Hepatocyte (in vitro differentiated cells): ENCODE data around the gene RASGEF1C. TPM values are rescaled to one million over a fixed set of nuclear protein-coding genes. Genes with fewer than 3 reads are reported as not detected.
A peak's percentile ranks its signal among the peaks of the same experiment; 100 is the strongest.

Source experiments
- DNase-seq: peaks from one replicate; pipeline ENCODE4 v3.0.0-alpha.2; 2016; ENCODE audit warnings: low spot score
- H2AFZ ChIP-seq: fragments of 200-600 bp; sonication (generic); 2 replicates; pipeline ENCODE4 v1.6.0; 2016; ENCODE audit warnings: antibody characterized with exemption, mild to moderate bottlenecking
- H3K27ac ChIP-seq: fragments of 200-600 bp; sonication (generic); 2 replicates; pipeline ENCODE4 v1.5.1; 2016; ENCODE audit warnings: mild to moderate bottlenecking
- H3K27me3 ChIP-seq: fragments of 200-600 bp; sonication (generic); 2 replicates; pipeline ENCODE4 v1.6.1; 2016
- H3K36me3 ChIP-seq: fragments of 200-600 bp; sonication (generic); replicated peaks from 2 replicates; pipeline ENCODE4 v1.5.1; 2016; ENCODE audit warnings: low read depth; ENCODE audit not compliant: insufficient read depth
- H3K4me1 ChIP-seq: fragments of 200-600 bp; sonication (generic); 2 replicates; pipeline ENCODE4 v1.5.1; 2016; ENCODE audit warnings: mild to moderate bottlenecking, moderate library complexity; ENCODE audit not compliant: insufficient read depth
- H3K4me2 ChIP-seq: fragments of 200-600 bp; sonication (generic); 2 replicates; pipeline ENCODE4 v1.6.0; 2016
- H3K4me3 ChIP-seq: fragments of 200-600 bp; sonication (generic); 2 replicates; pipeline ENCODE4 v1.5.1; 2016; ENCODE audit warnings: mild to moderate bottlenecking
- H3K79me2 ChIP-seq: fragments of 200-600 bp; sonication (generic); 2 replicates; pipeline ENCODE4 v1.6.0; 2017; ENCODE audit warnings: mild to moderate bottlenecking
- H3K9me2 ChIP-seq: fragments of 200-600 bp; sonication (generic); replicated peaks from 2 replicates; pipeline ENCODE4 v1.6.0; 2017; ENCODE audit warnings: mild to moderate bottlenecking; ENCODE audit not compliant: insufficient read depth
- H3K9me3 ChIP-seq: fragments of 200-600 bp; sonication (generic); 2 replicates; pipeline ENCODE4 v1.5.1; 2016; ENCODE audit warnings: low read depth, mild to moderate bottlenecking
- H4K20me1 ChIP-seq: fragments of 200-600 bp; sonication (generic); 2 replicates; pipeline ENCODE4 v1.6.0; 2016; ENCODE audit warnings: mild to moderate bottlenecking; ENCODE audit not compliant: insufficient read depth, poor library complexity, severe bottlenecking
- EZH2 ChIP-seq: fragments of 200-600 bp; sonication (generic); IDR thresholded peaks from 2 replicates; pipeline ENCODE4 v1.6.1; 2016; ENCODE audit warnings: antibody characterized with exemption, mild to moderate bottlenecking, borderline replicate concordance
- EZH2phosphoT487 ChIP-seq: fragments of 200-600 bp; sonication (generic); IDR thresholded peaks from one replicate; pipeline ENCODE4 v1.6.1; 2018; ENCODE audit warnings: antibody characterized with exemption, mild to moderate bottlenecking, low read depth, moderate library complexity; ENCODE audit not compliant: unreplicated experiment, severe bottlenecking
- WGBS: methylation state at CpG from one replicate; pipeline ENCODE4 v1.1.6; 2016; ENCODE audit warnings: low lambda C conversion rate; ENCODE audit errors: missing lambda C conversion rate; 5-methylcytosine and 5-hydroxymethylcytosine counted together
- polyA plus RNA-seq: library from polyadenylated mRNA; unstranded; fragments of >200 nt; fragmentation: Nextera tagmentation; extraction: Ambion mirVana; gene quantifications from 2 replicates; pipeline ENCODE4 v1.2.1, GENCODE V29; 2016
- total RNA-seq: library from RNA; depleted of rRNA; stranded (reverse); fragments of >200 nt; gene quantifications from 2 replicates; pipeline ENCODE4 v1.2.3, GENCODE V29; 2014
- TF ChIP-seq, protein P1 (sequence below): fragments of 200-600 bp; sonication (generic); IDR thresholded peaks from 2 replicates; pipeline ENCODE4 v1.5.1; 2016; ENCODE audit warnings: antibody characterized with exemption, mild to moderate bottlenecking; ENCODE audit not compliant: poor library complexity

The RASGEF1C gene
- total and polyA plus RNA-seq, 2 experiments from 2014 or later = not detected

GRCh38 chr5:180067986-180068385 lies 141.0 kb downstream of the RASGEF1C start:
- H3K79me2 ChIP-seq = peaks cover 78% of the 10 kb centered on the region
- WGBS = 56% methylated on average over 4 of the region's 4 CpGs
- peak overlapping the region; percentile 69 for H3K4me2 ChIP-seq
- no peak for DNase-seq
- H3K9me3 ChIP-seq = no peaks in the 10 kb centered on the region
- H4K20me1 ChIP-seq = peaks cover 31% of the 10 kb centered on the region
- H2AFZ ChIP-seq = no peak overlapping the region
- no peaks in the 10 kb centered on the region for H3K9me2 ChIP-seq
- H3K27ac ChIP-seq = no peak overlapping the region
- TF ChIP-seq, protein P1, sequence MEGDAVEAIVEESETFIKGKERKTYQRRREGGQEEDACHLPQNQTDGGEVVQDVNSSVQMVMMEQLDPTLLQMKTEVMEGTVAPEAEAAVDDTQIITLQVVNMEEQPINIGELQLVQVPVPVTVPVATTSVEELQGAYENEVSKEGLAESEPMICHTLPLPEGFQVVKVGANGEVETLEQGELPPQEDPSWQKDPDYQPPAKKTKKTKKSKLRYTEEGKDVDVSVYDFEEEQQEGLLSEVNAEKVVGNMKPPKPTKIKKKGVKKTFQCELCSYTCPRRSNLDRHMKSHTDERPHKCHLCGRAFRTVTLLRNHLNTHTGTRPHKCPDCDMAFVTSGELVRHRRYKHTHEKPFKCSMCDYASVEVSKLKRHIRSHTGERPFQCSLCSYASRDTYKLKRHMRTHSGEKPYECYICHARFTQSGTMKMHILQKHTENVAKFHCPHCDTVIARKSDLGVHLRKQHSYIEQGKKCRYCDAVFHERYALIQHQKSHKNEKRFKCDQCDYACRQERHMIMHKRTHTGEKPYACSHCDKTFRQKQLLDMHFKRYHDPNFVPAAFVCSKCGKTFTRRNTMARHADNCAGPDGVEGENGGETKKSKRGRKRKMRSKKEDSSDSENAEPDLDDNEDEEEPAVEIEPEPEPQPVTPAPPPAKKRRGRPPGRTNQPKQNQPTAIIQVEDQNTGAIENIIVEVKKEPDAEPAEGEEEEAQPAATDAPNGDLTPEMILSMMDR = no peak
- TF ChIP-seq EZH2phosphoT487 (no peak), EZH2 (no peak)
- no peaks in the 10 kb centered on the region for H3K36me3 ChIP-seq
- no peaks in the 10 kb centered on the region for H3K27me3 ChIP-seq
- H3K4me3 ChIP-seq = no peak overlapping the region
- H3K4me1 ChIP-seq = peaks cover 11% of the 10 kb centered on the region

- H3K27me3 ChIP-seq = no peaks in the 10 kb centered on the region
- WGBS = 86% methylated on average over 7 of the region's 7 CpGs
- DNase-seq = no peak
- H3K4me2 ChIP-seq = no peak overlapping the region
- H3K79me2 ChIP-seq = peaks cover 85% of the 10 kb centered on the region
- H3K27ac ChIP-seq = no peak overlapping the region
- no peaks in the 10 kb centered on the region for H3K9me3 ChIP-seq
- no peaks in the 10 kb centered on the region for H3K9me2 ChIP-seq
- H3K36me3 ChIP-seq = no peaks in the 10 kb centered on the region
- TF ChIP-seq EZH2 (no peak), EZH2phosphoT487 (no peak)
- TF ChIP-seq, protein P1 = no peak
- no peaks in the 10 kb centered on the region for H3K4me1 ChIP-seq
- H3K4me3 ChIP-seq = no peak overlapping the region
- peaks cover 25% of the 10 kb centered on the region for H4K20me1 ChIP-seq
- no peak overlapping the region for H2AFZ ChIP-seq
Measured at GRCh38 chr5:180060192-180060591, 148.8 kb downstream of the RASGEF1C start.

DNA sequence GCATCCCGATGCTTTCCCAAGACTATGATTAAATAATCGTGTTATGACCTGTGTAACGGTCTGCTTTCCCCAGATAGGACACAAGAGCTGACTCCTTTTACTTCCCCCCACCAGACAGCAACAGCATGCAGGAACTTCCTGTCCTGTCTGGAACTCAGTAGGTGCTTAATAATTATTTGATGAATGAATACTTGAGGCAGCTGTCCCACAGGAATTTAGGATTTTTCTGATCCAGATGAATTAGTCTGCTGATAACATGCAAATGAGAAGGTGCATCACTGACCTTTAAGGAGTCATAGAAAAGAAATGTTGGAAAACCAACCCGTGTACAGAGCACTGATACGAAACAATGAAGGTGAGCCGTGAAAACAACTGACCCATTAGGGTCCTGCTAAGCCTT lies 149.7 kb downstream of the RASGEF1C start:
- H3K9me3 ChIP-seq = no peaks in the 10 kb centered on the region
- peaks cover 83% of the 10 kb centered on the region for H3K79me2 ChIP-seq
- no peaks in the 10 kb centered on the region for H3K36me3 ChIP-seq
- TF ChIP-seq EZH2phosphoT487 = no peak
- TF ChIP-seq EZH2 = no peak
- TF ChIP-seq, protein P1 = no peak
- no peak overlapping the region for H2AFZ ChIP-seq
- H4K20me1 ChIP-seq = peaks cover 26% of the 10 kb centered on the region
- H3K4me2 ChIP-seq = no peak overlapping the region
- H3K4me1 ChIP-seq = no peaks in the 10 kb centered on the region
- no peaks in the 10 kb centered on the region for H3K27me3 ChIP-seq
- no peak overlapping the region for H3K27ac ChIP-seq
- no peaks in the 10 kb centered on the region for H3K9me2 ChIP-seq
- 78% methylated on average over 6 of the region's 6 CpGs for WGBS
- no peak for DNase-seq
- no peak overlapping the region for H3K4me3 ChIP-seq

GRCh38 chr5:180056153-180056552 lies 152.9 kb downstream of the RASGEF1C start:
- no peak for DNase-seq
- Histone ChIP-seq H3K27me3 (no peaks in the 10 kb centered on the region), H4K20me1 (peaks cover 27% of the 10 kb centered on the region), H3K79me2 (peaks cover 75% of the 10 kb centered on the region), H3K36me3 (no peaks in the 10 kb centered on the region), H2AFZ (no peak overlapping the region), H3K9me3 (no peaks in the 10 kb centered on the region), H3K9me2 (no peaks in the 10 kb centered on the region), H3K4me3 (no peak overlapping the region), H3K4me2 (no peak overlapping the region), H3K4me1 (no peaks in the 10 kb centered on the region), H3K27ac (no peak overlapping the region)
- WGBS = 95% methylated on average over 1 of the region's 1 CpG
- no peak for TF ChIP-seq EZH2
- no peak for TF ChIP-seq EZH2phosphoT487
- TF ChIP-seq, protein P1 = no peak
